Measurements from ENCODE around the gene PTTG1IP2.

GRCh38 chr7:90507692-90508091, 38.3 kb downstream of the PTTG1IP2 start:
- TF ChIP-seq SAP30 (IDR thresholded peaks at IDR 0.05; ENCODE audit: borderline replicate concordance, insufficient read depth, low read depth, low read length, poor library complexity, severe bottlenecking) (no peak), SRSF3 (IDR thresholded peaks at IDR 0.05; ENCODE audit: insufficient read depth, low read length) (no peak), HDGF (IDR thresholded peaks at IDR 0.05) (no peak), GATA2 (CRISPR knock-in tag; IDR thresholded peaks at IDR 0.05) (no peak), SP1 (CRISPR knock-in tag; IDR thresholded peaks at IDR 0.05) (no peak), FOXP1 (CRISPR knock-in tag; IDR thresholded peaks at IDR 0.05) (no peak), KAT7 (CRISPR knock-in tag; IDR thresholded peaks at IDR 0.05; ENCODE audit: borderline replicate concordance) (no peak), TAF15 (IDR thresholded peaks at IDR 0.05; ENCODE audit: low read depth, low read length) (no peak)
- TF ChIP-seq, protein P1, sequence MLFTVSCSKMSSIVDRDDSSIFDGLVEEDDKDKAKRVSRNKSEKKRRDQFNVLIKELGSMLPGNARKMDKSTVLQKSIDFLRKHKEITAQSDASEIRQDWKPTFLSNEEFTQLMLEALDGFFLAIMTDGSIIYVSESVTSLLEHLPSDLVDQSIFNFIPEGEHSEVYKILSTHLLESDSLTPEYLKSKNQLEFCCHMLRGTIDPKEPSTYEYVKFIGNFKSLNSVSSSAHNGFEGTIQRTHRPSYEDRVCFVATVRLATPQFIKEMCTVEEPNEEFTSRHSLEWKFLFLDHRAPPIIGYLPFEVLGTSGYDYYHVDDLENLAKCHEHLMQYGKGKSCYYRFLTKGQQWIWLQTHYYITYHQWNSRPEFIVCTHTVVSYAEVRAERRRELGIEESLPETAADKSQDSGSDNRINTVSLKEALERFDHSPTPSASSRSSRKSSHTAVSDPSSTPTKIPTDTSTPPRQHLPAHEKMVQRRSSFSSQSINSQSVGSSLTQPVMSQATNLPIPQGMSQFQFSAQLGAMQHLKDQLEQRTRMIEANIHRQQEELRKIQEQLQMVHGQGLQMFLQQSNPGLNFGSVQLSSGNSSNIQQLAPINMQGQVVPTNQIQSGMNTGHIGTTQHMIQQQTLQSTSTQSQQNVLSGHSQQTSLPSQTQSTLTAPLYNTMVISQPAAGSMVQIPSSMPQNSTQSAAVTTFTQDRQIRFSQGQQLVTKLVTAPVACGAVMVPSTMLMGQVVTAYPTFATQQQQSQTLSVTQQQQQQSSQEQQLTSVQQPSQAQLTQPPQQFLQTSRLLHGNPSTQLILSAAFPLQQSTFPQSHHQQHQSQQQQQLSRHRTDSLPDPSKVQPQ (CRISPR knock-in tag; IDR thresholded peaks at IDR 0.05; ENCODE audit: borderline replicate concordance) = no peak
